Neural cell (in vitro differentiated cells): Measurements from ENCODE around the gene UNC5B. TPM values are rescaled to one million over a fixed set of nuclear protein-coding genes. Genes with fewer than 3 reads are reported as not detected.

Experiments
- H2AFZ ChIP-seq: fragments of 200-600, 300-800 bp; sonication (generic), shearing (Covaris generic); 2 replicates; pipeline ENCODE4 v1.6.0; 2014; ENCODE audit warnings: low read depth, mild to moderate bottlenecking, antibody characterized with exemption, low read length, moderate library complexity
- H3F3A ChIP-seq: fragments of 200-600 bp; shearing (Covaris generic); 2 replicates; pipeline ENCODE4 v1.6.1; 2016; ENCODE audit warnings: mild to moderate bottlenecking, moderate library complexity, mixed read lengths, antibody characterized with exemption, low read length; ENCODE audit not compliant: insufficient read depth, poor library complexity, severe bottlenecking
- H3K27ac ChIP-seq: fragments of 200-600, 300-800 bp; sonication (generic), shearing (Covaris generic); 2 replicates; pipeline ENCODE4 v1.5.1; 2014; ENCODE audit warnings: mild to moderate bottlenecking, low read length, moderate library complexity
- H3K27me3 ChIP-seq: fragments of 300-800, 200-600 bp; sonication (generic), shearing (Covaris generic); 2 replicates; pipeline ENCODE4 v1.6.0; 2014; ENCODE audit warnings: mild to moderate bottlenecking, low read depth, low read length, moderate library complexity; ENCODE audit not compliant: insufficient read depth
- H3K36me3 ChIP-seq: fragments of 300-800, 200-600 bp; sonication (generic), shearing (Covaris generic); 2 replicates; pipeline ENCODE4 v1.5.1; 2014; ENCODE audit warnings: mild to moderate bottlenecking, antibody characterized with exemption, low read length, moderate library complexity; ENCODE audit not compliant: insufficient read depth
- H3K4me2 ChIP-seq: fragments of 300-800, 200-600 bp; sonication (generic), shearing (Covaris generic); 2 replicates; pipeline ENCODE4 v1.6.0; 2014; ENCODE audit warnings: mild to moderate bottlenecking, low read length
- H3K4me3 ChIP-seq: fragments of 300-800, 200-600 bp; sonication (generic), shearing (Covaris generic); 2 replicates; pipeline ENCODE4 v1.5.1; 2014; ENCODE audit warnings: mild to moderate bottlenecking, low read length, moderate library complexity
- H3K79me2 ChIP-seq: fragments of 200-600 bp; shearing (Covaris generic); replicated peaks from 2 replicates; pipeline ENCODE4 v1.6.0; 2014; ENCODE audit warnings: mild to moderate bottlenecking, low read length, moderate library complexity; ENCODE audit not compliant: insufficient read depth
- H3K9ac ChIP-seq: fragments of 300-800, 200-600 bp; sonication (generic), shearing (Covaris generic); 2 replicates; pipeline ENCODE4 v1.6.1; 2016; ENCODE audit warnings: mild to moderate bottlenecking, low read length, mixed read lengths
- H3K9me2 ChIP-seq: fragments of 200-600 bp; shearing (Covaris generic); 2 replicates; pipeline ENCODE4 v1.6.1; 2016; ENCODE audit warnings: mild to moderate bottlenecking, low read length, mixed read lengths; ENCODE audit not compliant: insufficient read depth
- H3K9me3 ChIP-seq: fragments of 200-600, 300-800 bp; sonication (generic), shearing (Covaris generic); 2 replicates; pipeline ENCODE4 v1.6.1; 2016; ENCODE audit warnings: mild to moderate bottlenecking, mixed run types, low read length, moderate library complexity, mixed read lengths
- H4K20me1 ChIP-seq: fragments of 200-600 bp; shearing (Covaris generic); 2 replicates; pipeline ENCODE4 v1.6.1; 2016; ENCODE audit warnings: mild to moderate bottlenecking, mixed run types; ENCODE audit not compliant: insufficient read depth
- EZH2 ChIP-seq: fragments of 200-600, 300-800 bp; shearing (Covaris generic), sonication (generic); IDR thresholded peaks from 2 replicates; pipeline ENCODE4 v1.6.1; 2014; ENCODE audit warnings: antibody characterized with exemption, low read length, borderline replicate concordance, mild to moderate bottlenecking; ENCODE audit not compliant: insufficient read depth, poor library complexity, severe bottlenecking
- RAD21 ChIP-seq: fragments of 450-650 bp; conservative IDR thresholded peaks from 2 replicates; pipeline ENCODE4 v1.6.1; 2014; ENCODE audit warnings: antibody characterized with exemption, mild to moderate bottlenecking, moderate library complexity
- SMC3 ChIP-seq: fragments of 450-650 bp; conservative IDR thresholded peaks from 2 replicates; pipeline ENCODE4 v1.6.1; 2014; ENCODE audit warnings: antibody characterized with exemption, mild to moderate bottlenecking, moderate library complexity; ENCODE audit not compliant: poor library complexity
- TAF1 ChIP-seq: IDR thresholded peaks from 2 replicates; pipeline ENCODE4 v1.6.1; 2012; ENCODE audit warnings: low read depth
- polyA plus RNA-seq: library from polyadenylated mRNA; depleted of rRNA; stranded (reverse); fragments of >200 nt; gene quantifications from 2 replicates; pipeline ENCODE4 v1.2.3, GENCODE V29; 2014
- TF ChIP-seq, protein P1 (sequence below): IDR thresholded peaks from 2 replicates; pipeline ENCODE4 v1.6.1; 2012; ENCODE audit warnings: borderline replicate concordance
- TF ChIP-seq, protein P2 (sequence below): fragments of 450-650 bp; IDR thresholded peaks from 2 replicates; pipeline ENCODE4 v1.5.1; 2014; ENCODE audit warnings: antibody characterized with exemption, mild to moderate bottlenecking, moderate library complexity; ENCODE audit not compliant: poor library complexity, severe bottlenecking

Gene UNC5B
- polyA plus RNA-seq, 1 donor from 2014 or later, result 2.0 TPM

DNA sequence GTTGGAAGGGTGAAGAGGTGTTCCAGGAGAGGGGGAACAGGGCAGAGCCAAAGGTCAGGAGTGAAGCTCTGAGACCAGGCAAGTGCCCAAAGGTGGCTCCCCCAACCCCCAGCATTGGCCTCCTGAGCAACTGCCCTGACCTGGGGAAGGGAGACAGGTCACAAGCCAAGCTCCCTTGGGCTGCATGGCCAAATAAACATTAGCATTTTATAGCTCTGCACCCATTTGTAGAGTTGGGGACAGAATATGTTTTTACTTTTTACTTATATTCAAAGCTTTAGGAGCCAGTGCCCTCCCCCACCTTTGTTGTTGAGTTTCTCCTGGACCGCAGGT is 4.0 kb downstream of the UNC5B start:
- H3K79me2 ChIP-seq, result no peaks in the 10 kb centered on the region
- H3K27me3 ChIP-seq, result peaks cover 46% of the 10 kb centered on the region
- no peaks in the 10 kb centered on the region for H3K9me3 ChIP-seq
- TF ChIP-seq SMC3, result no peak
- no peak for TF ChIP-seq RAD21
- no peak for TF ChIP-seq TAF1
- TF ChIP-seq EZH2, result no peak
- H2AFZ ChIP-seq, result no peak overlapping the region
- H3K9ac ChIP-seq, result no peak overlapping the region
- H3K4me2 ChIP-seq, result no peak overlapping the region
- peaks cover 7% of the 10 kb centered on the region for H3F3A ChIP-seq
- no peak overlapping the region for H3K27ac ChIP-seq
- H3K4me3 ChIP-seq, result no peak overlapping the region
- H3K36me3 ChIP-seq, result no peaks in the 10 kb centered on the region
- H3K9me2 ChIP-seq, result no peaks in the 10 kb centered on the region
- H4K20me1 ChIP-seq, result no peaks in the 10 kb centered on the region

DNA sequence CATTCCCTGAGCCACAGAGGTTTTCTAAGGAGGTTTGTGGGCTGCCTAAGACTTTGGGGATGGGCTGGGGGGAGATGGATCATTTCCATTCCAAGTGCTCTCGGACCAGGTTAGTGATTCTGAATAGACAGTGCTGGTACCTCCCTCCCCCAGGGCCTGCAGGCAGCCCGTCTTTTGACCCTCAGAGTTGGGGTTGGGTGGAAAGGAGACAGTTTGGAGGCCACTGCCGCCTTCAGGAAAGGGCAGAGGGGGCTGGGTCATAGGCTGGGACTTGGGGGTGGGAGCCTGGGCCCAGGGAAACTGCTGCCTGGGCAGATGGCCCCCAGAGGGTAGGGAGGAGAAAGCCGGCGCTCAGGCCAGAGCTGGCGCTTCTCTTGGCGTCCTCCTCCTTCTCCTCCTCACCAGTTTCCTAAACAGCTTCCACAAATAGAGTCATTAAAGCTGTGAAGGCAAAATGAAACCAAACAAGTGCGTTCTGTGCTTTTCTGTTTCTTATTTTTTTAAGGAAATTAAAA is 4.4 kb downstream of the UNC5B start:
- Histone ChIP-seq H3K27me3 (peaks cover 42% of the 10 kb centered on the region), H3K4me3 (peak overlapping the region; percentile 61), H3K4me2 (peak overlapping the region; percentile 44), H3K9me2 (no peaks in the 10 kb centered on the region), H3K9me3 (no peaks in the 10 kb centered on the region), H3K36me3 (no peaks in the 10 kb centered on the region), H3F3A (peaks cover 7% of the 10 kb centered on the region), H3K9ac (peak overlapping the region; percentile 12), H4K20me1 (no peaks in the 10 kb centered on the region), H3K27ac (no peak overlapping the region), H2AFZ (no peak overlapping the region), H3K79me2 (no peaks in the 10 kb centered on the region)
- TF ChIP-seq RAD21, result no peak

DNA sequence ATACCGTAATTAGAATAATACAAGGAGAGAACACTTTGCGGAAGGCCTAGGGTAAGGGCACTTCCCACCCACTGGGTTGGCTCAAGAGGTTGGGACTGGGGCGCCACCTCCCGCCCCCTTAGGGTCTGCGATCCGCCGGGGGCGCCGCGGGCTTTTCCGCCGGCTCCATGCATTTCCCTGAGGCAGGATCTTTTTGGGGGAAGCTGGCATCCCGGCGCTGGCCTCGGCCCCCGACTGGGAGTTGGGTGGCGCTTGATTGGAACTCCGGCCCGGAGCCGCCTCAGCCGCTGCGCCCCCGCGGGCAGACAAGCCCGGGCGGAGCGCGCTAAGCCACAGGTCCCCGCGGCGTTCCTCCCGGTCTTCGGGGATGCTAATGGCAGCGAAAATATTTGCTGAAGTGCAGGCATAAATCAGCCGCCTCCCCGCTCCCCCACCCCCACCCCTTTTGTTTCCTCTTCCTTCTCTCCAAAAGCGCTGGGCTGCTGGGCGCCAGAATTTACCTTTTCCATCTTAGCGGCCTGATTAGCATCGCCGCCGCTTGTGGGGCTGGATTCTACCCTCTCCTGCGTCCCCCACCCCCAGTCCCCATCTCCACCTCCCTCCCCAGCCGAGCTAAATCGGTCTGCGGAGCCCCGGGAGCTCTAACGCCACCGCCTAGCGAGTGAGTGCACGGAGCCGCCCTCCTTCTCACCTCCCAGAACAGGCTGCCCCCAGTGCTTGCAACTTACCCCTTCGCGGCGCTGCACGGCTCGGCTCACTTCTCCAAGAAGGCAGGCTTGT is 5.1 kb downstream of the UNC5B start:
- Histone ChIP-seq H3K9me2 (no peaks in the 10 kb centered on the region), H3K4me3 (peak overlapping the region; percentile 61), H3K27me3 (peaks cover 42% of the 10 kb centered on the region), H3K9ac (peak overlapping the region; percentile 12), H3K4me2 (peak overlapping the region; percentile 44), H3K9me3 (no peaks in the 10 kb centered on the region), H3F3A (peaks cover 7% of the 10 kb centered on the region), H3K36me3 (no peaks in the 10 kb centered on the region), H2AFZ (no peak overlapping the region), H3K27ac (no peak overlapping the region), H3K79me2 (no peaks in the 10 kb centered on the region), H4K20me1 (no peaks in the 10 kb centered on the region)
- peak; percentile 38 for TF ChIP-seq RAD21
- TF ChIP-seq, protein P1, sequence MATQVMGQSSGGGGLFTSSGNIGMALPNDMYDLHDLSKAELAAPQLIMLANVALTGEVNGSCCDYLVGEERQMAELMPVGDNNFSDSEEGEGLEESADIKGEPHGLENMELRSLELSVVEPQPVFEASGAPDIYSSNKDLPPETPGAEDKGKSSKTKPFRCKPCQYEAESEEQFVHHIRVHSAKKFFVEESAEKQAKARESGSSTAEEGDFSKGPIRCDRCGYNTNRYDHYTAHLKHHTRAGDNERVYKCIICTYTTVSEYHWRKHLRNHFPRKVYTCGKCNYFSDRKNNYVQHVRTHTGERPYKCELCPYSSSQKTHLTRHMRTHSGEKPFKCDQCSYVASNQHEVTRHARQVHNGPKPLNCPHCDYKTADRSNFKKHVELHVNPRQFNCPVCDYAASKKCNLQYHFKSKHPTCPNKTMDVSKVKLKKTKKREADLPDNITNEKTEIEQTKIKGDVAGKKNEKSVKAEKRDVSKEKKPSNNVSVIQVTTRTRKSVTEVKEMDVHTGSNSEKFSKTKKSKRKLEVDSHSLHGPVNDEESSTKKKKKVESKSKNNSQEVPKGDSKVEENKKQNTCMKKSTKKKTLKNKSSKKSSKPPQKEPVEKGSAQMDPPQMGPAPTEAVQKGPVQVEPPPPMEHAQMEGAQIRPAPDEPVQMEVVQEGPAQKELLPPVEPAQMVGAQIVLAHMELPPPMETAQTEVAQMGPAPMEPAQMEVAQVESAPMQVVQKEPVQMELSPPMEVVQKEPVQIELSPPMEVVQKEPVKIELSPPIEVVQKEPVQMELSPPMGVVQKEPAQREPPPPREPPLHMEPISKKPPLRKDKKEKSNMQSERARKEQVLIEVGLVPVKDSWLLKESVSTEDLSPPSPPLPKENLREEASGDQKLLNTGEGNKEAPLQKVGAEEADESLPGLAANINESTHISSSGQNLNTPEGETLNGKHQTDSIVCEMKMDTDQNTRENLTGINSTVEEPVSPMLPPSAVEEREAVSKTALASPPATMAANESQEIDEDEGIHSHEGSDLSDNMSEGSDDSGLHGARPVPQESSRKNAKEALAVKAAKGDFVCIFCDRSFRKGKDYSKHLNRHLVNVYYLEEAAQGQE, result no peak
- no peak for TF ChIP-seq EZH2
- TF ChIP-seq, protein P2, sequence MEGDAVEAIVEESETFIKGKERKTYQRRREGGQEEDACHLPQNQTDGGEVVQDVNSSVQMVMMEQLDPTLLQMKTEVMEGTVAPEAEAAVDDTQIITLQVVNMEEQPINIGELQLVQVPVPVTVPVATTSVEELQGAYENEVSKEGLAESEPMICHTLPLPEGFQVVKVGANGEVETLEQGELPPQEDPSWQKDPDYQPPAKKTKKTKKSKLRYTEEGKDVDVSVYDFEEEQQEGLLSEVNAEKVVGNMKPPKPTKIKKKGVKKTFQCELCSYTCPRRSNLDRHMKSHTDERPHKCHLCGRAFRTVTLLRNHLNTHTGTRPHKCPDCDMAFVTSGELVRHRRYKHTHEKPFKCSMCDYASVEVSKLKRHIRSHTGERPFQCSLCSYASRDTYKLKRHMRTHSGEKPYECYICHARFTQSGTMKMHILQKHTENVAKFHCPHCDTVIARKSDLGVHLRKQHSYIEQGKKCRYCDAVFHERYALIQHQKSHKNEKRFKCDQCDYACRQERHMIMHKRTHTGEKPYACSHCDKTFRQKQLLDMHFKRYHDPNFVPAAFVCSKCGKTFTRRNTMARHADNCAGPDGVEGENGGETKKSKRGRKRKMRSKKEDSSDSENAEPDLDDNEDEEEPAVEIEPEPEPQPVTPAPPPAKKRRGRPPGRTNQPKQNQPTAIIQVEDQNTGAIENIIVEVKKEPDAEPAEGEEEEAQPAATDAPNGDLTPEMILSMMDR, result peak; percentile 31
